Thyroid gland (tissue), 4 donors: ENCODE measurements around the gene ADARB2.

Source experiments
- CTCF ChIP-seq, 6 experiments: fragments of 200-600 bp in 3 of 6; fragments of 450-650 bp in 3 of 6; sonication (generic) in 3 of 6; IDR thresholded peaks; one replicate each; pipeline ENCODE4 v1.5.1; 2016 to 2019; ENCODE audit warnings: antibody characterized with exemption in 6 of 6, mild to moderate bottlenecking in 2 of 6, inconsistent platforms in 1 of 6, moderate library complexity in 1 of 6
- POLR2A ChIP-seq, 2 donors: fragments of 450-650 bp; IDR thresholded peaks; one replicate each; pipeline ENCODE4 v1.6.1; 2017; ENCODE audit warnings: antibody characterized with exemption in 2 of 2, mild to moderate bottlenecking in 2 of 2, moderate library complexity in 1 of 2

GRCh38 chr10:1130226-1130625 is 607.1 kb downstream of the ADARB2 start:
- TF ChIP-seq CTCF (IDR thresholded peaks at IDR 0.05) = no peak
- no peak for TF ChIP-seq POLR2A (IDR thresholded peaks at IDR 0.05)
